ENCODE measurements around the gene INPP5K.

DNA sequence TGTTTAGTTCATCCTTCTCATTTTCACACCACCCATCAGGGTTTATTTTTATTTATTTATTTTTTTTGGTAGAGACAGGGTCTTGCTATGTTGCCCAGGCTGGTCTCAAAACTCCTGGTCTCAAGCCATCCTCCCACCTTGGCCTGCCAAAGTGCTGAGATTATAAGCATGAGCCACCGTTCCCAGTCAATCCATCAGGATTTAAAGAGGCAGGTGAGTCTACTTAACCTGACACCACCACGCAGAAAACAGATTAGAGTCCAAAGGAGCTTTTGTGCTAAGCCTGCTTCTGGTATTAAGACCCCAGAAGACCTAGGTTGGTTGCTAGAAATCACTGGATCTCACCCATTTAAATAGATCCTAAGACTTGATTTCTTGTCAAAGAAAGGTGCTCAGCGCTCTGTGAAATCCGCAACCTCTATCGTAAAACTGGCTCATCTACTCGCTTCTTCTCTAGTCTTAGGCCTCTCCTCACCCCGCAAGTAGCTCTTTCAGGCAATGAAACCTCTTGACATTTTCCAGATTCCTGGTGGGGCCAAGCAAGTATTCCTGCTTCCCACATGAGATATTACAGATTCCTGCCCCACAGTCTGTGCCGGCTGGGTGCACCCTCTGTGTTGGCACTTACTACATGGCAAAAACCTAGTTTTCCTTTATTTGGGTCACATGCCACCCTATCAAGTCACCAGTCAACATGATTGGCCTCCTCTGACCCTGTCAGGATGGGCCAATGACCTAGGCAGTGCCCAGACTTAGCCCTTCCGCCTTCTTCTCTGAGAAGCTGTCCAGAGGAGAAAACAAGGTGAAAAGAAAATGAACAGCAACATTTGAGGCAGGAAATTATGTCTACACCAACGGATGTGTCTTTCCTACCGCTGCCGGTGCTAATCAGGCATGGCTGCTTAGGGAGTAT is 37.2 kb upstream of the INPP5K start:
- no peak for TF ChIP-seq ARNTL (CRISPR knock-in tag; IDR thresholded peaks at IDR 0.05; ENCODE audit: borderline replicate concordance, low read depth)
- TF ChIP-seq ZFP3 (CRISPR knock-in tag; IDR thresholded peaks at IDR 0.05): no peak
- TF ChIP-seq SNAI2 (CRISPR knock-in tag; IDR thresholded peaks at IDR 0.05): no peak
- no peak for TF ChIP-seq ZC3H10 (CRISPR knock-in tag; IDR thresholded peaks at IDR 0.05)
- TF ChIP-seq ZNF565 (CRISPR knock-in tag; conservative IDR thresholded peaks at IDR 0.05; ENCODE audit: low read depth): no peak
- TF ChIP-seq, protein P1, sequence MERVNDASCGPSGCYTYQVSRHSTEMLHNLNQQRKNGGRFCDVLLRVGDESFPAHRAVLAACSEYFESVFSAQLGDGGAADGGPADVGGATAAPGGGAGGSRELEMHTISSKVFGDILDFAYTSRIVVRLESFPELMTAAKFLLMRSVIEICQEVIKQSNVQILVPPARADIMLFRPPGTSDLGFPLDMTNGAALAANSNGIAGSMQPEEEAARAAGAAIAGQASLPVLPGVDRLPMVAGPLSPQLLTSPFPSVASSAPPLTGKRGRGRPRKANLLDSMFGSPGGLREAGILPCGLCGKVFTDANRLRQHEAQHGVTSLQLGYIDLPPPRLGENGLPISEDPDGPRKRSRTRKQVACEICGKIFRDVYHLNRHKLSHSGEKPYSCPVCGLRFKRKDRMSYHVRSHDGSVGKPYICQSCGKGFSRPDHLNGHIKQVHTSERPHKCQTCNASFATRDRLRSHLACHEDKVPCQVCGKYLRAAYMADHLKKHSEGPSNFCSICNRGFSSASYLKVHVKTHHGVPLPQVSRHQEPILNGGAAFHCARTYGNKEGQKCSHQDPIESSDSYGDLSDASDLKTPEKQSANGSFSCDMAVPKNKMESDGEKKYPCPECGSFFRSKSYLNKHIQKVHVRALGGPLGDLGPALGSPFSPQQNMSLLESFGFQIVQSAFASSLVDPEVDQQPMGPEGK (CRISPR knock-in tag; IDR thresholded peaks at IDR 0.05; ENCODE audit: borderline replicate concordance): no peak
- TF ChIP-seq TCF4 (CRISPR knock-in tag; IDR thresholded peaks at IDR 0.05; ENCODE audit: borderline replicate concordance): no peak
- TF ChIP-seq, protein P2, sequence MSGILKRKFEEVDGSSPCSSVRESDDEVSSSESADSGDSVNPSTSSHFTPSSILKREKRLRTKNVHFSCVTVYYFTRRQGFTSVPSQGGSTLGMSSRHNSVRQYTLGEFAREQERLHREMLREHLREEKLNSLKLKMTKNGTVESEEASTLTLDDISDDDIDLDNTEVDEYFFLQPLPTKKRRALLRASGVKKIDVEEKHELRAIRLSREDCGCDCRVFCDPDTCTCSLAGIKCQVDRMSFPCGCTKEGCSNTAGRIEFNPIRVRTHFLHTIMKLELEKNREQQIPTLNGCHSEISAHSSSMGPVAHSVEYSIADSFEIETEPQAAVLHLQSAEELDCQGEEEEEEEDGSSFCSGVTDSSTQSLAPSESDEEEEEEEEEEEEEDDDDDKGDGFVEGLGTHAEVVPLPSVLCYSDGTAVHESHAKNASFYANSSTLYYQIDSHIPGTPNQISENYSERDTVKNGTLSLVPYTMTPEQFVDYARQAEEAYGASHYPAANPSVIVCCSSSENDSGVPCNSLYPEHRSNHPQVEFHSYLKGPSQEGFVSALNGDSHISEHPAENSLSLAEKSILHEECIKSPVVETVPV (CRISPR knock-in tag; IDR thresholded peaks at IDR 0.05): no peak
- no peak for TF ChIP-seq TOX (CRISPR knock-in tag; IDR thresholded peaks at IDR 0.05; ENCODE audit: borderline replicate concordance)
